A673 (cell line): ENCODE results near the gene ZNF516. TPM values are rescaled to one million over a fixed set of nuclear protein-coding genes. Genes with fewer than 3 reads are reported as not detected.

Source experiments
- BruUV-seq: library from RNA; stranded (reverse); fragments of 400-500 nt; replicated peaks from 2 replicates; lab custom pipeline; 2021; lab: Mats Ljungman, UMichigan
- CTCF ChIA-PET: fragments of 300-600 bp; sonication (Branson Sonifier 250); formaldehyde crosslinking; loops from one replicate; lab custom pipeline; 2022; ENCODE audit warnings: antibody characterized with exemption; lab: Charles Lee
- POLR2A ChIA-PET: fragments of 300-600 bp; sonication (Branson Sonifier 250); formaldehyde crosslinking; loops from one replicate; lab custom pipeline; 2022; ENCODE audit warnings: antibody characterized with exemption; ENCODE audit not compliant: low non-redundant PET; lab: Charles Lee
- DNase-seq: peaks from one replicate; pipeline ENCODE4 v3.0.0-alpha.2; 2015; ENCODE audit warnings: low spot score
- H3K27ac ChIP-seq: fragments of 200-600 bp; sonication (generic); 2 replicates; pipeline ENCODE4 v1.5.1; 2016; ENCODE audit warnings: mixed run types, low read depth, mild to moderate bottlenecking, mixed read lengths, antibody characterized with exemption, low read length; ENCODE audit not compliant: poor library complexity, severe bottlenecking
- H3K27me3 ChIP-seq: fragments of 200-600 bp; sonication (generic); replicated peaks from 2 replicates; pipeline ENCODE4 v1.6.1; 2017; ENCODE audit warnings: mixed run types, low read depth, mild to moderate bottlenecking, mixed read lengths, antibody characterized with exemption, low read length; ENCODE audit not compliant: insufficient read depth, poor library complexity
- H3K36me3 ChIP-seq: fragments of 200-600 bp; sonication (generic); 2 replicates; pipeline ENCODE4 v1.6.1; 2016; ENCODE audit warnings: mixed run types, mild to moderate bottlenecking, mixed read lengths, antibody characterized with exemption, low read length; ENCODE audit not compliant: insufficient read depth, poor library complexity, severe bottlenecking
- H3K4me1 ChIP-seq: fragments of 200-600 bp; sonication (generic); 2 replicates; pipeline ENCODE4 v1.6.1; 2017; ENCODE audit warnings: mixed run types, mild to moderate bottlenecking, mixed read lengths, antibody characterized with exemption, low read length; ENCODE audit not compliant: insufficient read depth, poor library complexity, severe bottlenecking
- H3K4me3 ChIP-seq: fragments of 200-600 bp; sonication (generic); 2 replicates; pipeline ENCODE4 v1.5.1; 2016; ENCODE audit warnings: low read depth, mixed run types, mild to moderate bottlenecking, mixed read lengths, low read length; ENCODE audit not compliant: poor library complexity, severe bottlenecking
- H3K9me3 ChIP-seq: fragments of 200-600 bp; sonication (generic); 2 replicates; pipeline ENCODE4 v1.6.1; 2016; ENCODE audit warnings: mixed run types, low read depth, mild to moderate bottlenecking, mixed read lengths, antibody characterized with exemption, low read length; ENCODE audit not compliant: poor library complexity, severe bottlenecking
- CTCF ChIP-seq: fragments of 300-800, 200-600 bp; sonication (generic); conservative IDR thresholded peaks from 2 replicates; pipeline ENCODE4 v1.5.1; 2017; ENCODE audit warnings: low read depth, mild to moderate bottlenecking, antibody characterized with exemption, low read length, moderate library complexity, mixed read lengths
- EZH2 ChIP-seq: fragments of 200-600 bp; sonication (generic); IDR thresholded peaks from 2 replicates; pipeline ENCODE4 v1.6.1; 2017; ENCODE audit warnings: borderline replicate concordance, low read depth, mild to moderate bottlenecking, mixed read lengths, antibody characterized with exemption, low read length; ENCODE audit not compliant: poor library complexity, severe bottlenecking
- intact Hi-C: fragments of 100-400 bp; cut with micrococcal nuclease; formaldehyde crosslinking; loops from one replicate; pipeline ENCODE4 v1.10.0; 2022; ENCODE audit not compliant: unreplicated experiment
- total RNA-seq: library from RNA; stranded (reverse); gene quantifications from 2 replicates; pipeline ENCODE4 v1.2.3, GENCODE V29; 2021

ZNF516 gene
- total RNA-seq, 1 experiment from 2014 or later: 32.3 TPM

GRCh38 chr18:76524900-76525698 is 30.1 kb upstream of the ZNF516 start:
- no peaks in the 10 kb centered on the region for H3K36me3 ChIP-seq
- no peak for TF ChIP-seq EZH2
- no peak for TF ChIP-seq CTCF
- intact Hi-C loops: no loop called here
- H3K27me3 ChIP-seq: no peaks in the 10 kb centered on the region
- ChIA-PET CTCF (no interaction called here), POLR2A (interaction anchor here (0.6 kb wide), 1 partner anchor 22 kb away, joined by 3 read pairs; no protein-coding TSS in a partner anchor)
- peaks cover 21% of the 10 kb centered on the region for H3K4me1 ChIP-seq
- H3K27ac ChIP-seq: no peak overlapping the region
- H3K9me3 ChIP-seq: no peaks in the 10 kb centered on the region
- H3K4me3 ChIP-seq: peak overlapping the region; percentile 46
- BruUV-seq: no TSS peak
- peak; percentile 56 for DNase-seq

GRCh38 chr18:76524477-76524876 is 29.4 kb upstream of the ZNF516 start:
- H3K4me3 ChIP-seq: no peak overlapping the region
- H3K9me3 ChIP-seq: no peaks in the 10 kb centered on the region
- H3K4me1 ChIP-seq: peaks cover 21% of the 10 kb centered on the region
- no peak overlapping the region for H3K27ac ChIP-seq
- H3K27me3 ChIP-seq: no peaks in the 10 kb centered on the region
- DNase-seq: no peak
- TF ChIP-seq EZH2: no peak
- TF ChIP-seq CTCF: no peak
- no peaks in the 10 kb centered on the region for H3K36me3 ChIP-seq
- intact Hi-C loops: no loop called here
- ChIA-PET CTCF (no interaction called here), POLR2A (interaction anchor here (0.6 kb wide), 1 partner anchor 22 kb away, joined by 3 read pairs; no protein-coding TSS in a partner anchor)
- BruUV-seq: no TSS peak

- Histone ChIP-seq H3K4me1 (peaks cover 5% of the 10 kb centered on the region), H3K27me3 (no peaks in the 10 kb centered on the region), H3K9me3 (no peaks in the 10 kb centered on the region), H3K27ac (no peak overlapping the region), H3K36me3 (no peaks in the 10 kb centered on the region), H3K4me3 (no peak overlapping the region)
- no peak for DNase-seq
- intact Hi-C loops: no loop called here
- no peak for TF ChIP-seq CTCF
- BruUV-seq: no TSS peak
- CTCF ChIA-PET: no interaction called here
- POLR2A ChIA-PET: no interaction called here
Measured at GRCh38 chr18:76522551-76522950, 27.5 kb upstream of the ZNF516 start.
